Smooth muscle cell (in vitro differentiated cells): ENCODE measurements around the gene ELAC2. TPM values are rescaled to one million over a fixed set of nuclear protein-coding genes. Genes with fewer than 3 reads are reported as not detected.

Experiments
- DNase-seq: peaks from one replicate; lab custom pipeline; 2025; ENCODE audit not compliant: unreplicated experiment; lab: John Stamatoyannopoulos, UW
- H2AFZ ChIP-seq: fragments of 200-600 bp; sonication (generic); 2 replicates; pipeline ENCODE4 v1.6.0; 2016; ENCODE audit warnings: antibody characterized with exemption, low read depth, mild to moderate bottlenecking
- H3F3A ChIP-seq: fragments of 200-600 bp; sonication (generic); 2 replicates; pipeline ENCODE4 v1.6.0; 2017; ENCODE audit warnings: antibody characterized with exemption, low read depth
- H3K27ac ChIP-seq: fragments of 200-600 bp; sonication (generic); 2 replicates; pipeline ENCODE4 v1.5.1; 2016; ENCODE audit warnings: low read depth, mild to moderate bottlenecking
- H3K27me3 ChIP-seq: fragments of 200-600 bp; sonication (generic); 2 replicates; pipeline ENCODE4 v1.6.1; 2016; ENCODE audit warnings: low read depth, mild to moderate bottlenecking
- H3K36me3 ChIP-seq: fragments of 200-600 bp; sonication (generic); 2 replicates; pipeline ENCODE4 v1.5.1; 2016; ENCODE audit warnings: low read depth
- H3K4me1 ChIP-seq: fragments of 200-600 bp; sonication (generic); 2 replicates; pipeline ENCODE4 v1.5.1; 2016; ENCODE audit warnings: low read depth
- H3K4me2 ChIP-seq: fragments of 200-600 bp; sonication (generic); 2 replicates; pipeline ENCODE4 v1.6.0; 2016; ENCODE audit warnings: mild to moderate bottlenecking
- H3K4me3 ChIP-seq: fragments of 200-600 bp; sonication (generic); 2 replicates; pipeline ENCODE4 v1.5.1; 2016; ENCODE audit warnings: mild to moderate bottlenecking
- H3K79me2 ChIP-seq: fragments of 200-600 bp; sonication (generic); 2 replicates; pipeline ENCODE4 v1.6.0; 2016; ENCODE audit warnings: low read depth, mild to moderate bottlenecking
- H3K9ac ChIP-seq: fragments of 200-600 bp; sonication (generic); 2 replicates; pipeline ENCODE4 v1.6.0; 2016; ENCODE audit warnings: low read depth
- H3K9me3 ChIP-seq: fragments of 200-600 bp; sonication (generic); replicated peaks from 2 replicates; pipeline ENCODE4 v1.5.1; 2016; ENCODE audit warnings: low read depth
- H4K20me1 ChIP-seq: fragments of 200-600 bp; sonication (generic); 2 replicates; pipeline ENCODE4 v1.6.0; 2016; ENCODE audit warnings: low read depth
- WGBS: methylation state at CpG from one replicate; pipeline ENCODE4 v1.1.7; 2016; ENCODE audit warnings: low lambda C conversion rate; 5-methylcytosine and 5-hydroxymethylcytosine counted together
- polyA plus RNA-seq: library from polyadenylated mRNA; unstranded; fragments of >200 nt; fragmentation: Nextera tagmentation; extraction: Ambion mirVana; gene quantifications from 2 replicates; pipeline ENCODE4 v1.2.1, GENCODE V29; 2016
- total RNA-seq: library from RNA; depleted of rRNA; stranded (reverse); fragments of >200 nt; gene quantifications from 2 replicates; pipeline ENCODE4 v1.2.3, GENCODE V29; 2014
- TF ChIP-seq, protein P1 (sequence below): fragments of 200-600 bp; sonication (generic); IDR thresholded peaks from 2 replicates; pipeline ENCODE4 v1.5.1; 2017; ENCODE audit warnings: borderline replicate concordance, mild to moderate bottlenecking, antibody characterized with exemption; ENCODE audit not compliant: insufficient read depth, poor library complexity, severe bottlenecking

Gene ELAC2
- total and polyA plus RNA-seq, 2 experiments from 2014 or later = 29.4 to 31.1 TPM

DNA sequence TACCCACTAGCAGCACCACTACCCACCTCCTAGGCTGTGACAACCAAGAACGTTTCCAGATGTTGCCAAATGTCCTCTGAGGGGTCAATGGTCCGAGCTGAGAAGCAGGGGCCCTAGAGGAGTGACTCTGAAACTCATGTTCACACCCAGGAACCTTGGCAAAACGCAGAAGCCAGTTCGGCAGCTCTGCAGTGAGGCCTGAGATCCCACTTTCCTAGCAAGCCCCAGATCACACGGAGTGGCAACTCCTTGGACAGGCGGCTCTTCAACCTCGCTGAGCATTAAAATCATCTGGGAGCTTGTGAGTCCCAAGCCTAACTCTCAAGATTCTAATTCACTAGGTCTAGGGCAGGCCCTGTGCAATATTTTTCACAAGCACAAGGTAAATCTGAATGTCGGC, 17.3 kb downstream of the ELAC2 start:
- 95% methylated on average over 8 of the region's 8 CpGs for WGBS
- Histone ChIP-seq H3K27me3 (no peaks in the 10 kb centered on the region), H3K9ac (no peak overlapping the region), H3K27ac (no peak overlapping the region), H2AFZ (no peak overlapping the region), H4K20me1 (peaks cover 7% of the 10 kb centered on the region), H3K4me3 (no peak overlapping the region), H3K4me1 (no peaks in the 10 kb centered on the region), H3F3A (peaks cover 3% of the 10 kb centered on the region), H3K9me3 (no peaks in the 10 kb centered on the region), H3K4me2 (no peak overlapping the region), H3K79me2 (no peaks in the 10 kb centered on the region), H3K36me3 (peaks cover 6% of the 10 kb centered on the region)
- TF ChIP-seq, protein P1, sequence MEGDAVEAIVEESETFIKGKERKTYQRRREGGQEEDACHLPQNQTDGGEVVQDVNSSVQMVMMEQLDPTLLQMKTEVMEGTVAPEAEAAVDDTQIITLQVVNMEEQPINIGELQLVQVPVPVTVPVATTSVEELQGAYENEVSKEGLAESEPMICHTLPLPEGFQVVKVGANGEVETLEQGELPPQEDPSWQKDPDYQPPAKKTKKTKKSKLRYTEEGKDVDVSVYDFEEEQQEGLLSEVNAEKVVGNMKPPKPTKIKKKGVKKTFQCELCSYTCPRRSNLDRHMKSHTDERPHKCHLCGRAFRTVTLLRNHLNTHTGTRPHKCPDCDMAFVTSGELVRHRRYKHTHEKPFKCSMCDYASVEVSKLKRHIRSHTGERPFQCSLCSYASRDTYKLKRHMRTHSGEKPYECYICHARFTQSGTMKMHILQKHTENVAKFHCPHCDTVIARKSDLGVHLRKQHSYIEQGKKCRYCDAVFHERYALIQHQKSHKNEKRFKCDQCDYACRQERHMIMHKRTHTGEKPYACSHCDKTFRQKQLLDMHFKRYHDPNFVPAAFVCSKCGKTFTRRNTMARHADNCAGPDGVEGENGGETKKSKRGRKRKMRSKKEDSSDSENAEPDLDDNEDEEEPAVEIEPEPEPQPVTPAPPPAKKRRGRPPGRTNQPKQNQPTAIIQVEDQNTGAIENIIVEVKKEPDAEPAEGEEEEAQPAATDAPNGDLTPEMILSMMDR = no peak
- no peak for DNase-seq

DNA sequence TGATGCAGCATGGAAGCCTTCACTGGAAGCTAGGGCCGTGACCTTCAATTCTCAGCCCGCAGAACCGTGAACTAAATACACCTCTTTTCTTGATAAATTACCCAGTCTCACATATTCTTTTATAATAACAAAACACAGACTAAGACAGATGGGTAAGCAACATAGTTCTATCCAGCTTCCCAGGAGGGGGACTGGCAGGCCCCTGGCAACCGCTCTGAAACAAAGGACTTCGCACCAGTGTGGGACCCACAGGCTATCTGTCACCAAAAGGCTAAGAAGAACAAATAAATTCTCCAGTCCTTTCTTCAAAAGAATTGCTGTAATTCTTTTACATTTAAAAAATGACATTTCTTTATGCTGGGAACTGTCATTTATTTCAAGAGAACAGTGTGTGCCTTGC, 19.0 kb downstream of the ELAC2 start:
- Histone ChIP-seq H3F3A (no peaks in the 10 kb centered on the region), H3K4me3 (no peak overlapping the region), H3K4me2 (no peak overlapping the region), H3K9ac (no peak overlapping the region), H3K9me3 (no peaks in the 10 kb centered on the region), H3K27me3 (no peaks in the 10 kb centered on the region), H3K4me1 (no peaks in the 10 kb centered on the region), H3K36me3 (peaks cover 6% of the 10 kb centered on the region), H2AFZ (no peak overlapping the region), H4K20me1 (peaks cover 7% of the 10 kb centered on the region), H3K79me2 (no peaks in the 10 kb centered on the region), H3K27ac (no peak overlapping the region)
- no peak for DNase-seq
- TF ChIP-seq, protein P1 = no peak
- WGBS = 97% methylated on average over 5 of the region's 5 CpGs

DNA sequence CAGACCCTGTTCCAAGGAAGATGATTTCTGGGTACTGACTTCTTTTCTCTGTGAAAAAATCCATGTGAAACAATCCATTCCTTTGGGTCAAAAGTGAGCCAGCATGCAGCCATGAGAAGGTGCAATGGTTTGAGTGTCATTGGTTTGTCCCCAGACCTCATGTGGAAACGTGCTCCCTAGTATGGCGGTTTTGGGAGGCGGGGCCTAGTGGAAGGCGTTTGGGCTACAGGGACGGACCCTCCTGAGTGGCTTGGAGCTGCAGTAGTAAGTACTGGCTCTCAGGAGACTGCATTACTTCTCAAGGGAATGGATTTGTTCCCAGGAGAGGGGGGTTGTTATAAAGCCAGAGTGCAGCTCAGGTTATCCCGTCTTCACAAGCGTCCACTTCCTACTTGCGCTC, 19.4 kb downstream of the ELAC2 start:
- Histone ChIP-seq H3K4me2 (no peak overlapping the region), H3K27ac (no peak overlapping the region), H3K27me3 (no peaks in the 10 kb centered on the region), H3K79me2 (no peaks in the 10 kb centered on the region), H2AFZ (no peak overlapping the region), H3F3A (no peaks in the 10 kb centered on the region), H3K9ac (no peak overlapping the region), H3K4me3 (no peak overlapping the region), H3K9me3 (no peaks in the 10 kb centered on the region), H3K4me1 (no peaks in the 10 kb centered on the region), H4K20me1 (peaks cover 7% of the 10 kb centered on the region), H3K36me3 (peaks cover 6% of the 10 kb centered on the region)
- no peak for DNase-seq
- TF ChIP-seq, protein P1 = no peak
- WGBS = 94% methylated on average over 8 of the region's 8 CpGs

DNA sequence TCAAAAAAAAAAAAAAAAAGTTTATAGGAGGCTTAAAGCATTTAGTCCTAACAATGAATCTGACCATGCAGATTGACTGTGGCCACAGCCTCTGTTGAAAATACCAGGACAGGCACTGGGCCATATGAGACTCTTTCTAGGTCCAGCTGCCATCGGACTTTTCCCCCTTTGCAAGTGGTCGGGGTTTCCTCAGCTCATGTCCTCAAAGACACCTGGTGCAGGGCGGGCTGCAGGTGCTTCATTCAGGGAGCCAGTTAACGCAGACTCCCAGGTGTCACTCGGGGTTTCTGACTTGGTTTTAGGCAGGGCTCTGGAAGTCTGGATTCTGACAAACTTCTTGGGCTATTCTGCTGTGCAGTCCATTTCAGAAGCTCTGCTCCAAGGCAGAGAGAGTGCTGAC, 20.9 kb downstream of the ELAC2 start:
- 98% methylated on average over 5 of the region's 5 CpGs for WGBS
- peaks cover 5% of the 10 kb centered on the region for H3K36me3 ChIP-seq

More for the DNA sequence above, 20.9 kb downstream of the ELAC2 start:
- Histone ChIP-seq H3K79me2 (no peaks in the 10 kb centered on the region), H3K27ac (no peak overlapping the region), H3F3A (no peaks in the 10 kb centered on the region), H3K27me3 (no peaks in the 10 kb centered on the region), H3K9ac (no peak overlapping the region), H3K9me3 (no peaks in the 10 kb centered on the region), H2AFZ (no peak overlapping the region), H3K4me1 (no peaks in the 10 kb centered on the region), H3K4me3 (no peak overlapping the region), H3K4me2 (no peak overlapping the region), H4K20me1 (no peaks in the 10 kb centered on the region)
- TF ChIP-seq, protein P1 = no peak
- no peak for DNase-seq
